OCI-LY7 (cell line): ENCODE results near the gene CYP4F2. TPM values are rescaled to one million over a fixed set of nuclear protein-coding genes. Genes with fewer than 3 reads are reported as not detected.

Experiments used
- BruUV-seq: library from RNA; stranded (reverse); fragments of 400-500 nt; replicated peaks from 2 replicates; lab custom pipeline; 2021; lab: Mats Ljungman, UMichigan
- CTCF ChIA-PET: fragments of 300-600 bp; sonication (Branson Sonifier 250); formaldehyde crosslinking; loops from one replicate; lab custom pipeline; 2022; ENCODE audit warnings: antibody characterized with exemption; ENCODE audit not compliant: unreplicated experiment; lab: Charles Lee
- POLR2A ChIA-PET: fragments of 300-600 bp; sonication (Branson Sonifier 250); formaldehyde crosslinking; loops from one replicate; lab custom pipeline; 2022; ENCODE audit warnings: antibody characterized with exemption; lab: Charles Lee
- DNase-seq: peaks from one replicate; pipeline ENCODE4 v3.0.0-alpha.2; 2015; ENCODE audit warnings: low spot score
- H2AFZ ChIP-seq: fragments of 200-600 bp; sonication (generic), shearing (Covaris generic); 2 replicates; pipeline ENCODE4 v1.6.1; 2014; ENCODE audit warnings: mild to moderate bottlenecking, antibody characterized with exemption, low read length, moderate library complexity
- H3K27ac ChIP-seq: fragments of 200-600 bp; sonication (generic); 2 replicates; pipeline ENCODE4 v1.5.1; 2014; ENCODE audit warnings: mixed run types, low read depth, mild to moderate bottlenecking, moderate library complexity, low read length, inconsistent platforms; ENCODE audit not compliant: poor library complexity, severe bottlenecking
- H3K36me3 ChIP-seq: fragments of 200-600 bp; sonication (generic); 2 replicates; pipeline ENCODE4 v1.6.1; 2014; ENCODE audit warnings: mild to moderate bottlenecking, antibody characterized with exemption, low read length, moderate library complexity, mixed read lengths; ENCODE audit not compliant: insufficient read depth
- H3K4me1 ChIP-seq: fragments of 200-600 bp; sonication (generic); 2 replicates; pipeline ENCODE4 v1.5.1; 2014; ENCODE audit warnings: mild to moderate bottlenecking, low read length; ENCODE audit not compliant: insufficient read depth, poor library complexity, severe bottlenecking
- H3K4me2 ChIP-seq: fragments of 200-600 bp; sonication (generic); 2 replicates; pipeline ENCODE4 v1.6.1; 2014; ENCODE audit warnings: mild to moderate bottlenecking, low read length
- H3K4me3 ChIP-seq: fragments of 200-600 bp; sonication (generic); 2 replicates; pipeline ENCODE4 v1.5.1; 2014; ENCODE audit warnings: mild to moderate bottlenecking, low read depth, low read length; ENCODE audit not compliant: poor library complexity, severe bottlenecking
- H3K79me2 ChIP-seq: fragments of 200-600 bp; sonication (generic); 2 replicates; pipeline ENCODE4 v1.6.1; 2016; ENCODE audit warnings: low read depth, mild to moderate bottlenecking, low read length, moderate library complexity, mixed read lengths; ENCODE audit not compliant: insufficient read depth
- H3K9me2 ChIP-seq: fragments of 200-600 bp; sonication (generic); 2 replicates; pipeline ENCODE4 v1.6.1; 2016; ENCODE audit warnings: mild to moderate bottlenecking, low read length, mixed read lengths; ENCODE audit not compliant: insufficient read depth
- H3K9me3 ChIP-seq: fragments of 200-600 bp; sonication (generic); 2 replicates; pipeline ENCODE4 v1.6.1; 2014; ENCODE audit warnings: mild to moderate bottlenecking, mixed run types, low read length, mixed read lengths
- H4K20me1 ChIP-seq: fragments of 200-600 bp; sonication (generic); 2 replicates; pipeline ENCODE4 v1.6.1; 2014; ENCODE audit warnings: mild to moderate bottlenecking, antibody characterized with exemption, low read length, moderate library complexity, mixed read lengths; ENCODE audit not compliant: insufficient read depth
- CTCF ChIP-seq: fragments of 200-600 bp; sonication (generic); conservative IDR thresholded peaks from 2 replicates; pipeline ENCODE4 v1.5.1; 2014; ENCODE audit warnings: mild to moderate bottlenecking, antibody characterized with exemption, low read length, moderate library complexity, mixed read lengths
- EZH2phosphoT487 ChIP-seq: fragments of 200-600 bp; sonication (generic); IDR thresholded peaks from 2 replicates; pipeline ENCODE4 v1.6.1; 2018; ENCODE audit warnings: low read depth, borderline replicate concordance, mild to moderate bottlenecking, mixed run types, antibody characterized with exemption, low read length, moderate library complexity, mixed read lengths
- intact Hi-C: fragments of 100-400 bp; cut with micrococcal nuclease; formaldehyde crosslinking; loops from one replicate; pipeline ENCODE4 v1.10.0; 2022; ENCODE audit not compliant: unreplicated experiment
- total RNA-seq, 2 experiments: library from RNA; depleted of rRNA in 1 of 2; stranded (reverse); fragments of >200 nt in 1 of 2; shearing (Covaris generic) in 1 of 2; gene quantifications; 2 replicates each; pipeline ENCODE4 v1.2.3, GENCODE V29; 2014 to 2022

CYP4F2 gene
- total RNA-seq, 2 experiments from 2014 or later, result not detected

DNA sequence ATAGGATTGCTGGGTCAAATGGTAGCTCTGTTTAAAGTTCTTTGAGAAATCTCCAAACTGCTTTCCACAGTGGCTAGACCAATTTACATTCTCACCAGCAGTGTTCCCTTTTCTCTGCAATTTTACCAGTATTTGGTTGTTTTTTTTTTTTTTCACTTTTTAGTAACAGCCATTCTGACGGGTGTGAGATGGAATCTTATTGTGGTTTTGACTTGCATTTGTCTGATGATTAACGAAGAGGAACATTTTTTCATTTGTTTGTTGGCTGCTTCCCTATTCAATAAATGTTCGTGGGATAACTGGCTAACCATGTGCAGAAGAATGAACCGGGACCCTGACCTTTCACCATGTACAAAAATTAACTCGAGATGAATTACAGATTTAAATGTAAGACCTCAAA, 31.2 kb downstream of the CYP4F2 start:
- Histone ChIP-seq H3K79me2 (no peaks in the 10 kb centered on the region), H2AFZ (no peak overlapping the region), H3K27ac (no peak overlapping the region), H3K4me3 (no peak overlapping the region), H3K9me3 (no peaks in the 10 kb centered on the region), H4K20me1 (no peaks in the 10 kb centered on the region), H3K36me3 (no peaks in the 10 kb centered on the region), H3K4me1 (no peaks in the 10 kb centered on the region), H3K4me2 (no peak overlapping the region), H3K9me2 (no peaks in the 10 kb centered on the region)
- POLR2A ChIA-PET, result no interaction called here
- intact Hi-C loops, result no loop called here
- DNase-seq, result no peak
- CTCF ChIA-PET, result no interaction called here
- TF ChIP-seq CTCF, result no peak
- no peak for TF ChIP-seq EZH2phosphoT487
- BruUV-seq, result no TSS peak

- BruUV-seq, result no TSS peak
Observed at GRCh38 chr19:15864824-15865223, 33.0 kb downstream of the CYP4F2 start.

More at GRCh38 chr19:15864824-15865223, 33.0 kb downstream of the CYP4F2 start:
- Histone ChIP-seq H2AFZ (no peak overlapping the region), H4K20me1 (no peaks in the 10 kb centered on the region), H3K79me2 (no peaks in the 10 kb centered on the region), H3K4me1 (no peaks in the 10 kb centered on the region), H3K9me2 (no peaks in the 10 kb centered on the region), H3K4me2 (no peak overlapping the region), H3K27ac (no peak overlapping the region), H3K9me3 (no peaks in the 10 kb centered on the region), H3K4me3 (no peak overlapping the region), H3K36me3 (no peaks in the 10 kb centered on the region)
- POLR2A ChIA-PET, result interaction anchor here (0.5 to 0.7 kb wide), 2 partner anchors 780 to 1515 kb away, joined by 3 to 4 read pairs; no protein-coding TSS in a partner anchor
- intact Hi-C loops, result no loop called here
- no peak for TF ChIP-seq EZH2phosphoT487
- no peak for TF ChIP-seq CTCF
- no peak for DNase-seq
- CTCF ChIA-PET, result no interaction called here
